Heart right ventricle (tissue), 16 donors: ENCODE results near the gene IFITM10. TPM values are rescaled to one million over a fixed set of nuclear protein-coding genes. Genes with fewer than 3 reads are reported as not detected.

Source experiments
- ATAC-seq, 8 donors: fragments of 200-7000 bp; cut with Tn5 transposase; one replicate each; pipeline ENCODE4 v1.9.1; 2020; ENCODE audit warnings: mild to moderate bottlenecking in 8 of 8, moderate library complexity in 8 of 8, moderate number of reproducible peaks in 1 of 8
- DNase-seq, 2 donors: peaks; one replicate each; pipeline ENCODE4 v3.0.0-alpha.2; 2020
- H3K27ac ChIP-seq, 10 donors: fragments of 200-600 bp; sonication (generic) in 2 of 10; one replicate each; pipeline versions ENCODE4 v1.5.0 to v1.8.0; 2020 to 2022; ENCODE audit warnings: mild to moderate bottlenecking in 3 of 10
- H3K27me3 ChIP-seq, 7 donors: fragments of 200-600 bp; one replicate each; pipeline ENCODE4 v1.8.0; 2021 to 2022; ENCODE audit warnings: mild to moderate bottlenecking in 2 of 7
- H3K36me3 ChIP-seq, 9 donors: fragments of 200-600 bp; sonication (generic) in 1 of 9; one replicate each; pipeline versions ENCODE4 v1.5.0 to v1.8.0; 2020 to 2022; ENCODE audit warnings: mild to moderate bottlenecking in 2 of 9
- H3K4me1 ChIP-seq, 9 donors: fragments of 200-600 bp; sonication (generic) in 1 of 9; one replicate each; pipeline versions ENCODE4 v1.5.0 to v1.8.0; 2020 to 2022; ENCODE audit warnings: mild to moderate bottlenecking in 4 of 9
- H3K4me3 ChIP-seq, 10 donors: fragments of 200-600 bp; sonication (generic) in 2 of 10; one replicate each; pipeline versions ENCODE4 v1.5.0 to v1.8.0; 2020 to 2022; ENCODE audit warnings: mild to moderate bottlenecking in 7 of 10, moderate library complexity in 2 of 10
- H3K9me3 ChIP-seq, 11 donors: fragments of 200-600 bp in 10 of 11; sonication (generic) in 2 of 11; one replicate each; pipeline versions ENCODE4 v1.5.0 to v1.8.0; 2013 to 2022; ENCODE audit warnings: mild to moderate bottlenecking in 2 of 11, control low read depth in 1 of 11, moderate library complexity in 1 of 11
- WGBS, 2 donors: extraction: QIAGEN DNeasy Blood & Tissue Kit; methylation state at CpG; one replicate each; pipeline ENCODE4 v1.1.7; 2013; ENCODE audit warnings: inconsistent platforms in 1 of 2; 5-methylcytosine and 5-hydroxymethylcytosine counted together
- intact Hi-C, 10 donors: fragments of 100-400 bp; cut with DNase I; formaldehyde crosslinking; loops; one replicate each; pipeline versions ENCODE4 v1.11.1 to v1.14.2; 2022
- polyA plus RNA-seq, 2 donors: library from polyadenylated mRNA; stranded (reverse); fragments of 200-250 nt; gene quantifications; one replicate each; pipeline ENCODE4 v1.2.3, GENCODE V29; 2013
- total RNA-seq, 10 donors: library from RNA; stranded (reverse); fragmentation: NEBNext Ultra II Directional in 3 of 10; extraction: Animal tissue kit (Norgen Biotek cat#: 25700) in 3 of 10; gene quantifications; one replicate each; pipeline versions ENCODE4 v1.2.1 to v1.2.4, GENCODE V29; 2021 to 2023
- TF ChIP-seq, protein P1 (sequence below), 9 donors: fragments of 200-600 bp; sonication (generic) in 2 of 9; IDR thresholded peaks; one replicate each; pipeline versions ENCODE4 v1.5.0 to v1.8.0; 2021 to 2022; ENCODE audit warnings: antibody characterized with exemption in 9 of 9, mild to moderate bottlenecking in 5 of 9, moderate library complexity in 1 of 9
- donor health status: Arrhythmogenic right ventricular cardiomyopathy.
- donor health status: ischemic (EF 13 %, LVEDD 7.1; RV severe dilation, severe dysfunction).
- donor health status: healthy with polysubstance abuse.
- donor health status: DM: no; HTN: yes; CAD: no.
- donor health status: DM: no; HTN: no; CAD: no.
- donor health status: ischemic (EF 25% LVEDD 6.9; RV normal size, moderate dysfunction).
- donor health status: ischemic (EF 25% LVEDD 5.7; RV mildly dilated, moderate dysfunction).
- donor health status: healthy.
- donor health status: DM: yes; HTN: yes; CAD: no.
- donor health status: Ischemic cardiomyopathy.
- donor health status: ischemic (EF 35%, LVEDD 5.7; RV mildly dilated, moderate dysfunction).
- donor health status: nonischemic (EF 11% LVEDD 7.7; RV severe dilation, severe dysfunction).
- donor health status: DM: yes; HTN: yes; CAD: no.
- donor health status: PGD.
- donor health status: ischemic (EF 29% LVEDD 5.4; RV normal size, mild dysfunction).
- donor health status: nonischemic (EF 23%, LVEDD 6.1; RV moderate dilation, normal function).

Gene IFITM10
- total and polyA plus RNA-seq, 12 donors: 0.07 to 2.4 (median 0.42) TPM

DNA sequence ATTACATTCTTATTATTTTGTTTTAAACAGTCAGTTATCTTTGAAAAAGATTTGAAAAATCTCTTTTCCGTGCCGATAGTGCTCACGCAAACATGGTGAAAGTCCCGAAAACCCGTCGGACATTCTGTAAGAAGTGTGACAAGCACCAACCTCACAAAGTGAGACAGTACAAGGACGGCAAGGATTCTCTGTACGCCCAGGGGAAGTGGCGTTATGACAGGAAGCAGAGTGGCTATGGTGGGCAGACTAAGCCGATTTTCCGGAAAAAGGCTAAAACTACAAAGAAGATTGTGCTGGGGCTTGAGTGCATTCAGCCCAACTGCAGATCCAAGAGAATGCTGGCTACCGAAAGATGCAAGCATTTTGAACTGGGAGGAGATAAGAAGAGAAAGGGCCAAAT, 42.1 kb upstream of the IFITM10 start:
- intact Hi-C loops: no loop called here

DNA sequence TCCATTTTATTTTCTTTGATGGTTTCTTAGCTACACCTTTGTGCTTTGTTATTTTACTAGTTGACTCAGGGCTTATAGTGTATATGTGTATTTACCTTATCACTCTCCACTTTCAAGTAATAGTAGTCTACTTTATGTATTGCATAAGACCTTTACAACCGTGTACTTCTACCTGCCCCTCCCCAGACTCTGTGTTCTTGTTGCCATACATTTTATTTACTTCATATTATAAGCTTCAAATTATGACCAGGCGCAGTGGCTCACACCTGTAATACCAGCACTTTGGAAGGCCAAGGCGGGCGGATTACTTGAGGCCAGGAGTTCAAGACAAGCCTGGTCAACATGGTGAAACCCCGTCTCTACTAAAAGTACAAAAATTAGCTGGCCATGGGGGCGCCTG, 41.5 kb upstream of the IFITM10 start:
- Histone ChIP-seq H3K4me1 (peaks cover 0 to 8% (median 0%) of the 10 kb centered on the region in 9 donors), H3K9me3 (peaks cover 0 to 8% (median 0%) of the 10 kb centered on the region in 11 donors), H3K27me3 (peaks cover 0 to 34% (median 12%) of the 10 kb centered on the region in 7 donors), H3K27ac (no peak overlapping the region), H3K4me3 (no peak overlapping the region), H3K36me3 (no peaks in the 10 kb centered on the region)
- WGBS, 2 donors: 87 to 91% methylated on average over 6 of the region's 6 CpGs
- TF ChIP-seq, protein P1, sequence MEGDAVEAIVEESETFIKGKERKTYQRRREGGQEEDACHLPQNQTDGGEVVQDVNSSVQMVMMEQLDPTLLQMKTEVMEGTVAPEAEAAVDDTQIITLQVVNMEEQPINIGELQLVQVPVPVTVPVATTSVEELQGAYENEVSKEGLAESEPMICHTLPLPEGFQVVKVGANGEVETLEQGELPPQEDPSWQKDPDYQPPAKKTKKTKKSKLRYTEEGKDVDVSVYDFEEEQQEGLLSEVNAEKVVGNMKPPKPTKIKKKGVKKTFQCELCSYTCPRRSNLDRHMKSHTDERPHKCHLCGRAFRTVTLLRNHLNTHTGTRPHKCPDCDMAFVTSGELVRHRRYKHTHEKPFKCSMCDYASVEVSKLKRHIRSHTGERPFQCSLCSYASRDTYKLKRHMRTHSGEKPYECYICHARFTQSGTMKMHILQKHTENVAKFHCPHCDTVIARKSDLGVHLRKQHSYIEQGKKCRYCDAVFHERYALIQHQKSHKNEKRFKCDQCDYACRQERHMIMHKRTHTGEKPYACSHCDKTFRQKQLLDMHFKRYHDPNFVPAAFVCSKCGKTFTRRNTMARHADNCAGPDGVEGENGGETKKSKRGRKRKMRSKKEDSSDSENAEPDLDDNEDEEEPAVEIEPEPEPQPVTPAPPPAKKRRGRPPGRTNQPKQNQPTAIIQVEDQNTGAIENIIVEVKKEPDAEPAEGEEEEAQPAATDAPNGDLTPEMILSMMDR (IDR thresholded peaks at IDR 0.05): no peak
- intact Hi-C loops: no loop called here
- DNase-seq (no peak), ATAC-seq (no peak)

More for the DNA sequence above, 42.1 kb upstream of the IFITM10 start:
- ATAC-seq: no peak
- peaks cover 0 to 39% (median 18%) of the 10 kb centered on the region in 7 donors for H3K27me3 ChIP-seq
- WGBS, 2 donors: 75 to 76% methylated on average over 12 of the region's 12 CpGs
- no peak overlapping the region for H3K27ac ChIP-seq
- no peak for DNase-seq
- TF ChIP-seq, protein P1 (IDR thresholded peaks at IDR 0.05): no peak
- H3K4me1 ChIP-seq: peaks cover 0 to 8% (median 0%) of the 10 kb centered on the region in 9 donors
- H3K4me3 ChIP-seq: no peak overlapping the region
- H3K36me3 ChIP-seq: no peaks in the 10 kb centered on the region
- peaks cover 0 to 8% (median 0%) of the 10 kb centered on the region in 11 donors for H3K9me3 ChIP-seq

DNA sequence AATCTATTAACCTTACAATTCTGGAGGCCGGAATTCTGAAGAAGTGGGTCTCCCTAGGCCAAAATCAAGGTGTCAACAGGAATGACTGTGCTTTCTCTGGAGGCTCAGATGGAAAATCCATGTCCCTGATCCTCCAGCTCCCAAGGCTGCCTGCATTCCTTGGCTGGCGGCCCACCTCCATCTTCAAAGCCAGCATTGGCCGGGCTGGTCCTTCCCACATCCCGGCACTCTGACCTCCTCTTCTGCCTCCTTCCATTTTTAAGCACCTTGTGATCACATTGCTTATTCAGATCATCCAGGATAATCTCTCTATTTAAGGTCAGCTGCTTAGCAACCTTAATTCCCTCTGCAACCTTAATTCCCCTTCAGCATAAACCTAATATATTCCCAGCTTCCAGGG, 36.1 kb upstream of the IFITM10 start:
- Histone ChIP-seq H3K27me3 (peaks cover 0 to 9% (median 0%) of the 10 kb centered on the region in 7 donors), H3K4me3 (no peak overlapping the region), H3K36me3 (no peaks in the 10 kb centered on the region), H3K27ac (no peak overlapping the region), H3K4me1 (peaks cover 0 to 33% (median 0%) of the 10 kb centered on the region in 9 donors), H3K9me3 (peaks cover 0 to 8% (median 0%) of the 10 kb centered on the region in 11 donors)
- DNase-seq (no peak), ATAC-seq (no peak)
- intact Hi-C loops: no loop called here
- TF ChIP-seq, protein P1 (IDR thresholded peaks at IDR 0.05): no peak
- 83 to 93% methylated on average over 4 of the region's 4 CpGs for WGBS, 2 donors

DNA sequence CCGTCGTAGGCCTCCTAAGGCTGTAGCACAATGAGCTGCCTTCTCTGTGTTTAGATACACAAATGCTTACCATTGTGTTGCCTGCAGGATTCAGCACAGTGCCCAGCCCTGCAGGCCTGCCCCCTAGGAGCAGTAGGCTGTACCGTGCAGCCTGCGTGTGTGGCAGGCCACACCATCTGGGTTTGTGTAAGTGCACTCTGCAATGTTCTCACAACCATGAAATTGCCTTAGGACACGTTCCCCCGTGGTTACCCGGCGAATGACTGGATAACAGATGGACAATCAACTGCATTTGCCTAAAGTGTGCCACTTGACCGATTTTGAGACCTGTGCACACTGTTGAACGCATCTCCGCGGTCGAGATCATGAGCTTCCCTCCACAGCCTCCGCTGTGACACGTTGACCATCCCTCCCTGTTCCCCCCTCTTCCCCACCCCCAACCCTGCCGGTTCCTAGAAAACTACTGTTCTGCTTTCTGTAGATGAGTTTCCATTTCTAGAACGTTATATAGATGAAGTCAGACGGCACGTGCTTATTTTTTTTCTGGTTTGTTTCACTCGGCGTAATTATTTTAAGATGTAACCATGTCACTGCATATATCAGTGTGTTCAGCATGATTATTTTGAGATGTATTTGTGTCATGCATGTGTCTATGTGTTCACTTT, 35.5 kb upstream of the IFITM10 start:
- TF ChIP-seq, protein P1 (IDR thresholded peaks at IDR 0.05): no peak
- no peak for DNase-seq
- Histone ChIP-seq H3K9me3 (peaks cover 0 to 8% (median 0%) of the 10 kb centered on the region in 11 donors), H3K27ac (peak overlapping the region in 1 of 10 donors; percentile 31), H3K27me3 (peaks cover 0 to 5% (median 0%) of the 10 kb centered on the region in 7 donors), H3K36me3 (no peaks in the 10 kb centered on the region), H3K4me1 (peaks cover 0 to 39% (median 0%) of the 10 kb centered on the region in 9 donors), H3K4me3 (no peak overlapping the region)
- peak in 4 of 8 donors; percentile 19 to 53 (median 37) for ATAC-seq
- intact Hi-C loops: no loop called here
- 81 to 82% methylated on average over 21 of the region's 21 CpGs for WGBS, 2 donors
